Upper lobe of left lung (tissue), 6 donors: ENCODE data around the gene WNT2. TPM values are rescaled to one million over a fixed set of nuclear protein-coding genes. Genes with fewer than 3 reads are reported as not detected.
"Not testable (repeated sequence)": the region's sequence is repeated elsewhere in the genome, so short reads cannot be mapped to it uniquely, and the experiment has no call there.

Experiments used
- ATAC-seq, 2 donors: fragments of 200-7000 bp; cut with Tn5 transposase; one replicate each; pipeline ENCODE4 v1.9.1; 2022; ENCODE audit warnings: mild to moderate bottlenecking in 2 of 2, moderate library complexity in 2 of 2; ENCODE audit not compliant: low FRiP score in 2 of 2
- DNase-seq, 2 donors: peaks; one replicate each; pipeline ENCODE4 v3.0.0-alpha.2; 2019 to 2020
- H3K27ac ChIP-seq, 4 donors: fragments of 200-600 bp; sonication (generic); one replicate each; pipeline ENCODE4 v1.5.1; 2016 to 2019
- H3K27me3 ChIP-seq, 4 donors: fragments of 200-600 bp; sonication (generic); one replicate each; pipeline ENCODE4 v1.5.1; 2017 to 2019
- H3K36me3 ChIP-seq, 4 donors: fragments of 200-600 bp; sonication (generic); one replicate each; pipeline ENCODE4 v1.5.1; 2016 to 2019
- H3K4me1 ChIP-seq, 4 donors: fragments of 200-600 bp; sonication (generic); one replicate each; pipeline ENCODE4 v1.5.1; 2018 to 2019
- H3K4me3 ChIP-seq, 4 donors: fragments of 200-600 bp; sonication (generic); one replicate each; pipeline ENCODE4 v1.5.1; 2017 to 2019; ENCODE audit warnings: mild to moderate bottlenecking in 2 of 4, moderate library complexity in 1 of 4
- H3K9me3 ChIP-seq, 4 donors: fragments of 200-600 bp; sonication (generic); one replicate each; pipeline ENCODE4 v1.5.1; 2018 to 2019
- EP300 ChIP-seq, 4 donors: sonication (generic); formaldehyde crosslinking; IDR thresholded peaks; one replicate each; pipeline ENCODE4 v1.5.1; 2017; ENCODE audit warnings: antibody characterized with exemption in 4 of 4, control low read depth in 2 of 4
- POLR2A ChIP-seq, 4 donors: fragments of 450-650 bp; IDR thresholded peaks; one replicate each; pipeline ENCODE4 v1.5.1; 2016 to 2017; ENCODE audit warnings: antibody characterized with exemption in 4 of 4, mild to moderate bottlenecking in 2 of 4
- POLR2AphosphoS5 ChIP-seq, 2 donors: sonication (generic); formaldehyde crosslinking; IDR thresholded peaks; one replicate each; pipeline ENCODE4 v1.5.1; 2017; ENCODE audit warnings: antibody characterized with exemption in 2 of 2
- WGBS, 2 donors: methylation state at CpG; one replicate each; pipeline ENCODE4 v1.1.5; 2017 to 2018; 5-methylcytosine and 5-hydroxymethylcytosine counted together
- total RNA-seq, 6 donors: library from RNA; depleted of rRNA in 4 of 6; stranded (reverse); fragments of >200 nt in 4 of 6; gene quantifications; one replicate each; pipeline versions ENCODE4 v1.1.0 to v1.2.1, GENCODE V29; 2016 to 2021
- TF ChIP-seq, protein P1 (sequence below), 6 experiments: fragments of 450-650 bp in 4 of 6; fragments of 200-600 bp in 2 of 6; sonication (generic) in 2 of 6; IDR thresholded peaks; one replicate each; pipeline ENCODE4 v1.5.1; 2016 to 2019; ENCODE audit warnings: antibody characterized with exemption in 6 of 6
- donor health status: DM: no; HTN: no; CAD: no; lungs with moderate emphysema.
- donor health status: DM: no; HTN: yes; CAD: no; lungs with severe emphysema.

WNT2 gene
- total RNA-seq, 6 donors from 2014 or later, result 1.0 to 13.9 (median 7.1) TPM

DNA sequence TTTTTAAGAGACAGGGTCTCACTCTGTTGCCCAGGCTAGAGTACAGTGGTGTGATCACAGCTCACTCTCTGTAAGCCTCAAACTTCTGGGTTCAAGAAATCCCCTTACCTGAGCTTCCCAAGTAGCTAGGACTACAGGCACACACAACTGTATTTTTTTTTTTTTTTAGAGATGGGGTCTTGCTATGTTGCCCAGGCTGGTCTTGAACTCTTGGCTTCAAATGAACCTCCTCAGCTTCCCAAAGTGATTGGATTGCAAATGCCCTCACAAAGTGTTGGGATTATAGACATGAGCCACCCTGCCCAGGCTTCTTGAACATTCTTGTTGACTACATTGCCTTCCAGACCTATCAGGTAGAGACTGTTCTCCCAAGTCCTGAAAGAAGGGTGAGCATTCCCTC, 72.6 kb downstream of the WNT2 start:
- ATAC-seq (no peak), DNase-seq (no peak)
- H3K9me3 ChIP-seq, result no peaks in the 10 kb centered on the region
- H3K4me1 ChIP-seq, result no peaks in the 10 kb centered on the region
- H3K4me3 ChIP-seq, result no peak overlapping the region
- TF ChIP-seq POLR2A (IDR thresholded peaks at IDR 0.05) (no peak), POLR2AphosphoS5 (IDR thresholded peaks at IDR 0.05) (no peak), EP300 (IDR thresholded peaks at IDR 0.05) (no peak)
- TF ChIP-seq, protein P1, sequence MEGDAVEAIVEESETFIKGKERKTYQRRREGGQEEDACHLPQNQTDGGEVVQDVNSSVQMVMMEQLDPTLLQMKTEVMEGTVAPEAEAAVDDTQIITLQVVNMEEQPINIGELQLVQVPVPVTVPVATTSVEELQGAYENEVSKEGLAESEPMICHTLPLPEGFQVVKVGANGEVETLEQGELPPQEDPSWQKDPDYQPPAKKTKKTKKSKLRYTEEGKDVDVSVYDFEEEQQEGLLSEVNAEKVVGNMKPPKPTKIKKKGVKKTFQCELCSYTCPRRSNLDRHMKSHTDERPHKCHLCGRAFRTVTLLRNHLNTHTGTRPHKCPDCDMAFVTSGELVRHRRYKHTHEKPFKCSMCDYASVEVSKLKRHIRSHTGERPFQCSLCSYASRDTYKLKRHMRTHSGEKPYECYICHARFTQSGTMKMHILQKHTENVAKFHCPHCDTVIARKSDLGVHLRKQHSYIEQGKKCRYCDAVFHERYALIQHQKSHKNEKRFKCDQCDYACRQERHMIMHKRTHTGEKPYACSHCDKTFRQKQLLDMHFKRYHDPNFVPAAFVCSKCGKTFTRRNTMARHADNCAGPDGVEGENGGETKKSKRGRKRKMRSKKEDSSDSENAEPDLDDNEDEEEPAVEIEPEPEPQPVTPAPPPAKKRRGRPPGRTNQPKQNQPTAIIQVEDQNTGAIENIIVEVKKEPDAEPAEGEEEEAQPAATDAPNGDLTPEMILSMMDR (IDR thresholded peaks at IDR 0.05), result no peak
- no peak overlapping the region for H3K27ac ChIP-seq
- no peaks in the 10 kb centered on the region for H3K27me3 ChIP-seq
- no peaks in the 10 kb centered on the region for H3K36me3 ChIP-seq

GRCh38 chr7:117249696-117250095, 73.2 kb downstream of the WNT2 start:
- Histone ChIP-seq H3K9me3 (no peaks in the 10 kb centered on the region), H3K27me3 (no peaks in the 10 kb centered on the region), H3K27ac (no peak overlapping the region), H3K4me3 (no peak overlapping the region), H3K4me1 (no peaks in the 10 kb centered on the region), H3K36me3 (no peaks in the 10 kb centered on the region)
- ATAC-seq, result no peak
- no peak for DNase-seq
- TF ChIP-seq, protein P1 (IDR thresholded peaks at IDR 0.05), result no peak
- TF ChIP-seq POLR2AphosphoS5 (IDR thresholded peaks at IDR 0.05), result no peak
- WGBS, 2 donors, result 79% methylated on average over 5 of the region's 5 CpGs

- Histone ChIP-seq H3K4me1 (no peaks in the 10 kb centered on the region), H3K36me3 (no peaks in the 10 kb centered on the region), H3K27me3 (no peaks in the 10 kb centered on the region), H3K27ac (no peak overlapping the region), H3K4me3 (no peak overlapping the region), H3K9me3 (no peaks in the 10 kb centered on the region)
- DNase-seq, result no peak
- ATAC-seq, result no peak
- no peak for TF ChIP-seq POLR2A (IDR thresholded peaks at IDR 0.05)
- WGBS, 2 donors, result 57 to 60% methylated on average over 4 to 5 of the region's 5 CpGs
Measured at GRCh38 chr7:117248829-117249228, 74.0 kb downstream of the WNT2 start.

DNA sequence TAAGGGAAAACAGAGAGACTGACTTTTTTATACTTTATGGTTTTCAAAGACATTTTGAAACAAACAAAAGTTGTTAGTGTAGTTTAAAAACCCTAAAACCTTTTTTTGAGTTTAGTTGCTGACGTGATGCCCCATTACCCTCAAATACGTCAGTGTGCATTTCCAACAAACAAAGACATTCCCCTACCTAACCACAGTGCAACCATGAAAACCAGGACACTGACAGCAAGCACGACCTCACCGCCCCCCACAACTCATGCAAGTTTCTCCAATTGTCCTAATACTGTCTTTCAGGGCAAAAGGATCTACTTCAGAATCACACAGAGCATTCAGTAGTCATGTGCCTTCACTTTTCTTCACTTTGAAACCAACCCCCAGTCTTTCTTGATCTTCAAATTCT, 75.0 kb downstream of the WNT2 start:
- H3K4me3 ChIP-seq, result no peak overlapping the region
- no peaks in the 10 kb centered on the region for H3K9me3 ChIP-seq
- no peak for ATAC-seq
- no peak for TF ChIP-seq POLR2A (IDR thresholded peaks at IDR 0.05)
- TF ChIP-seq, protein P1 (IDR thresholded peaks at IDR 0.05), result no peak
- H3K27ac ChIP-seq, result no peak overlapping the region
- H3K36me3 ChIP-seq, result no peaks in the 10 kb centered on the region
- no peaks in the 10 kb centered on the region for H3K4me1 ChIP-seq
- 80% methylated on average over 4 of the region's 4 CpGs for WGBS, 2 donors
- no peak for DNase-seq
- H3K27me3 ChIP-seq, result no peaks in the 10 kb centered on the region

DNA sequence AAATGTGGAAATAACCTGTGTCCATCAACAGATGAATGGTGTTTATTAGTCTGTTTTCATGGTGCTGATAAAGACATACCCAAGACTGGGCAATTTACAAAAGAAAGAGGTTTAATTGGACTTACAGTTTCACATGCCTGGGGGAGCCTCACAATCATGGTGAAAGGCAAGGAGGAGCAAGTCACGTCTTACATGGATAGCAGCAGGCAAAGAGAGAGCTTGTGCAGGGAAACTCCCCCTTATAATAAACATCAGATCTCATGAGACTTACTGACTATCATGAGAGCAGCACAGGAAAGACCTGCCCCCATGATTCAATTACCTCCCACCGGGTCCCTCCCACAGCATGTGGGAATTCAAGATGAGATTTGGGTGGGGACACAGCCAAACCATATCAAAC, 77.2 kb downstream of the WNT2 start:
- not testable (repeated sequence) for DNase-seq, H3K4me3 ChIP-seq, H3K4me1 ChIP-seq, H3K27me3 ChIP-seq, H3K36me3 ChIP-seq, H3K27ac ChIP-seq, H3K9me3 ChIP-seq, ATAC-seq
- WGBS, 2 donors, result 80 to 90% methylated on average over 2 of the region's 2 CpGs

DNA sequence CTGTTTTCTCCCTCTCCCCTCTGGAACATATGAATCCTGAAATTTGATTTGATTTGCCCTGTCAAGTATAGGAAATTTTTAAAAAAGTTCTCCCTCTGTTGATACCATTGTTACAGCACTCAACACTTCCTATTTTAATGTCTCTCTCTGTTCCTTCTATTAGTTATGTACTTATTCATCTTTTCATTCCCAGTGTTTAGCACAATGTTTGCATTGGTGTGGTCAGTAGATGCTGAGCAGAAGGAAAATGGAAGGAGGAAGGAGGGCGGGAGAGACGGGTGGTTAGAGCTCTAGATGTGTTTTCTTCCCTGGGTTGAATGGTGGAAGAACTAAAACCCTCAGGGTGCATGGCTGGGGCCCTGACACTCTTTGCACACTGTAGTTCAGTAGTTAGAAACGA, 79.5 kb downstream of the WNT2 start:
- WGBS, 2 donors, result 66 to 86% methylated on average over 2 to 3 of the region's 3 CpGs
- Histone ChIP-seq H3K36me3 (no peaks in the 10 kb centered on the region), H3K9me3 (no peaks in the 10 kb centered on the region), H3K4me1 (no peaks in the 10 kb centered on the region), H3K27ac (no peak overlapping the region), H3K27me3 (no peaks in the 10 kb centered on the region), H3K4me3 (no peak overlapping the region)
- ATAC-seq (no peak), DNase-seq (no peak)
- no peak for TF ChIP-seq EP300 (IDR thresholded peaks at IDR 0.05)
- TF ChIP-seq POLR2A (IDR thresholded peaks at IDR 0.05), result no peak
- no peak for TF ChIP-seq POLR2AphosphoS5 (IDR thresholded peaks at IDR 0.05)
- TF ChIP-seq, protein P1 (IDR thresholded peaks at IDR 0.05), result no peak
